Measurements from ENCODE around the gene ANKK1. TPM values are rescaled to one million over a fixed set of nuclear protein-coding genes. Genes with fewer than 3 reads are reported as not detected.

ANKK1 gene
- total RNA-seq, 1 experiment from 2014 or later, result 0.22 TPM

DNA sequence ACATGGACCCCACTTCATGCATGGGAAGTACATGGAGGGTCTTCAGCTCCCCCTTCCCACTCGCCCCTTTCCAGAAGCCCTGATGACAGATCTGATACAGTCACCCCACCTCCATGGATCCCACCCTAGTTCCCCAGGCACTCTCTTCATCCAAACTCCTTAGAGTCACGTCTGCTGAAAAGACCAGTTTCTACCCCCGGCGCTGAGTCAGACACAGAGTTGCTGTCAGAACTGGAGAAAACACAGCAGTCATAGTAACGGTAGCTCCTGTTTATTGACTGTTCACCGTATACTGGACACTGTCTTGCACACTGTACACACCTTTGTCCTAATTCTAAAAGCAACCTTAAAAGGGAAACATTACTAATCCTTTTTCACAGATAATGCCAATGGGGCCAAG lies 58.5 kb downstream of the ANKK1 start:
- Histone ChIP-seq H3K27me3 (ENCODE audit: insufficient read depth, low read length) (peaks cover 47% of the 10 kb centered on the region), H3K79me2 (ENCODE audit: insufficient read depth, low read length) (no peaks in the 10 kb centered on the region), H3K4me3 (replicated peaks in 1 of 2; ENCODE audit: low read depth in 1 of 2, low read length in 2 of 2) (no peak overlapping the region), H3K9me3 (ENCODE audit: control insufficient read depth in 1 of 2, insufficient read depth in 1 of 2, low read depth in 1 of 2, low read length in 2 of 2) (no peaks in the 10 kb centered on the region), H3K9me2 (ENCODE audit: insufficient read depth) (no peaks in the 10 kb centered on the region), H3K36me3 (ENCODE audit: control insufficient read depth in 1 of 2, insufficient read depth in 2 of 2, low read length in 2 of 2) (no peaks in the 10 kb centered on the region), H3K27ac (ENCODE audit: low read depth, low read length) (no peak overlapping the region), H2AFZ (ENCODE audit: low read depth, low read length, poor library complexity, severe bottlenecking) (no peak overlapping the region), H4K20me1 (ENCODE audit: insufficient read depth) (no peaks in the 10 kb centered on the region), H3K4me2 (ENCODE audit: low read length) (no peak overlapping the region), H3K4me1 (ENCODE audit: control insufficient read depth in 1 of 2, insufficient read depth in 2 of 2, low read length in 2 of 2) (no peaks in the 10 kb centered on the region), H3K9ac (ENCODE audit: low read length) (no peak overlapping the region)
- intact Hi-C loops (cut with micrococcal nuclease), result no loop called here
- POLR2A ChIA-PET, result no interaction called here
- no TSS peak for BruUV-seq (replicated peaks)
- TF ChIP-seq EZH2 (IDR thresholded peaks at IDR 0.05), result no peak
- TF ChIP-seq, protein P1, sequence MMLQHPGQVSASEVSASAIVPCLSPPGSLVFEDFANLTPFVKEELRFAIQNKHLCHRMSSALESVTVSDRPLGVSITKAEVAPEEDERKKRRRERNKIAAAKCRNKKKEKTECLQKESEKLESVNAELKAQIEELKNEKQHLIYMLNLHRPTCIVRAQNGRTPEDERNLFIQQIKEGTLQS (IDR thresholded peaks at IDR 0.05), result no peak
- no peak for TF ChIP-seq ELF1 (IDR thresholded peaks at IDR 0.05; ENCODE audit: borderline replicate concordance, low read depth)
- TF ChIP-seq, protein P2, sequence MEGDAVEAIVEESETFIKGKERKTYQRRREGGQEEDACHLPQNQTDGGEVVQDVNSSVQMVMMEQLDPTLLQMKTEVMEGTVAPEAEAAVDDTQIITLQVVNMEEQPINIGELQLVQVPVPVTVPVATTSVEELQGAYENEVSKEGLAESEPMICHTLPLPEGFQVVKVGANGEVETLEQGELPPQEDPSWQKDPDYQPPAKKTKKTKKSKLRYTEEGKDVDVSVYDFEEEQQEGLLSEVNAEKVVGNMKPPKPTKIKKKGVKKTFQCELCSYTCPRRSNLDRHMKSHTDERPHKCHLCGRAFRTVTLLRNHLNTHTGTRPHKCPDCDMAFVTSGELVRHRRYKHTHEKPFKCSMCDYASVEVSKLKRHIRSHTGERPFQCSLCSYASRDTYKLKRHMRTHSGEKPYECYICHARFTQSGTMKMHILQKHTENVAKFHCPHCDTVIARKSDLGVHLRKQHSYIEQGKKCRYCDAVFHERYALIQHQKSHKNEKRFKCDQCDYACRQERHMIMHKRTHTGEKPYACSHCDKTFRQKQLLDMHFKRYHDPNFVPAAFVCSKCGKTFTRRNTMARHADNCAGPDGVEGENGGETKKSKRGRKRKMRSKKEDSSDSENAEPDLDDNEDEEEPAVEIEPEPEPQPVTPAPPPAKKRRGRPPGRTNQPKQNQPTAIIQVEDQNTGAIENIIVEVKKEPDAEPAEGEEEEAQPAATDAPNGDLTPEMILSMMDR (IDR thresholded peaks at IDR 0.05 in 2 of 3, conservative IDR thresholded peaks at IDR 0.05 in 1 of 3; ENCODE audit: borderline replicate concordance in 1 of 3, insufficient read depth in 1 of 3, low read depth in 2 of 3, low read length in 2 of 3), result no peak
- TF ChIP-seq, protein P3, sequence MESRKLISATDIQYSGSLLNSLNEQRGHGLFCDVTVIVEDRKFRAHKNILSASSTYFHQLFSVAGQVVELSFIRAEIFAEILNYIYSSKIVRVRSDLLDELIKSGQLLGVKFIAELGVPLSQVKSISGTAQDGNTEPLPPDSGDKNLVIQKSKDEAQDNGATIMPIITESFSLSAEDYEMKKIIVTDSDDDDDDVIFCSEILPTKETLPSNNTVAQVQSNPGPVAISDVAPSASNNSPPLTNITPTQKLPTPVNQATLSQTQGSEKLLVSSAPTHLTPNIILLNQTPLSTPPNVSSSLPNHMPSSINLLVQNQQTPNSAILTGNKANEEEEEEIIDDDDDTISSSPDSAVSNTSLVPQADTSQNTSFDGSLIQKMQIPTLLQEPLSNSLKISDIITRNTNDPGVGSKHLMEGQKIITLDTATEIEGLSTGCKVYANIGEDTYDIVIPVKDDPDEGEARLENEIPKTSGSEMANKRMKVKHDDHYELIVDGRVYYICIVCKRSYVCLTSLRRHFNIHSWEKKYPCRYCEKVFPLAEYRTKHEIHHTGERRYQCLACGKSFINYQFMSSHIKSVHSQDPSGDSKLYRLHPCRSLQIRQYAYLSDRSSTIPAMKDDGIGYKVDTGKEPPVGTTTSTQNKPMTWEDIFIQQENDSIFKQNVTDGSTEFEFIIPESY (IDR thresholded peaks at IDR 0.05; ENCODE audit: extremely low read depth, insufficient replicate concordance, low read length), result no peak
- TF ChIP-seq, protein P4, sequence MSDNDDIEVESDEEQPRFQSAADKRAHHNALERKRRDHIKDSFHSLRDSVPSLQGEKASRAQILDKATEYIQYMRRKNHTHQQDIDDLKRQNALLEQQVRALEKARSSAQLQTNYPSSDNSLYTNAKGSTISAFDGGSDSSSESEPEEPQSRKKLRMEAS (IDR thresholded peaks at IDR 0.05), result no peak
- TF ChIP-seq EGR1 (IDR thresholded peaks at IDR 0.05; ENCODE audit: low read depth), result no peak
- no peak for TF ChIP-seq EZH2phosphoT487 (IDR thresholded peaks at IDR 0.05; ENCODE audit: borderline replicate concordance)
- TF ChIP-seq SIN3A (IDR thresholded peaks at IDR 0.05; ENCODE audit: low read depth), result no peak
- TF ChIP-seq TCF7L2 (IDR thresholded peaks at IDR 0.05; ENCODE audit: borderline replicate concordance, extremely low read depth, insufficient read depth, insufficient read length), result no peak
- no peak for TF ChIP-seq CBX3 (IDR thresholded peaks at IDR 0.05; ENCODE audit: low read depth)
- no peak for TF ChIP-seq JUND (IDR thresholded peaks at IDR 0.05)
- TF ChIP-seq ZFX (IDR thresholded peaks at IDR 0.05), result no peak
- no peak for TF ChIP-seq POLR2A (IDR thresholded peaks at IDR 0.05; ENCODE audit: borderline replicate concordance, extremely low read depth, insufficient read depth, insufficient read length)
- TF ChIP-seq RAD21 (IDR thresholded peaks at IDR 0.05; ENCODE audit: low read depth), result no peak
- TF ChIP-seq FOSL1 (IDR thresholded peaks at IDR 0.05; ENCODE audit: low read depth), result no peak
- TF ChIP-seq, protein P5, sequence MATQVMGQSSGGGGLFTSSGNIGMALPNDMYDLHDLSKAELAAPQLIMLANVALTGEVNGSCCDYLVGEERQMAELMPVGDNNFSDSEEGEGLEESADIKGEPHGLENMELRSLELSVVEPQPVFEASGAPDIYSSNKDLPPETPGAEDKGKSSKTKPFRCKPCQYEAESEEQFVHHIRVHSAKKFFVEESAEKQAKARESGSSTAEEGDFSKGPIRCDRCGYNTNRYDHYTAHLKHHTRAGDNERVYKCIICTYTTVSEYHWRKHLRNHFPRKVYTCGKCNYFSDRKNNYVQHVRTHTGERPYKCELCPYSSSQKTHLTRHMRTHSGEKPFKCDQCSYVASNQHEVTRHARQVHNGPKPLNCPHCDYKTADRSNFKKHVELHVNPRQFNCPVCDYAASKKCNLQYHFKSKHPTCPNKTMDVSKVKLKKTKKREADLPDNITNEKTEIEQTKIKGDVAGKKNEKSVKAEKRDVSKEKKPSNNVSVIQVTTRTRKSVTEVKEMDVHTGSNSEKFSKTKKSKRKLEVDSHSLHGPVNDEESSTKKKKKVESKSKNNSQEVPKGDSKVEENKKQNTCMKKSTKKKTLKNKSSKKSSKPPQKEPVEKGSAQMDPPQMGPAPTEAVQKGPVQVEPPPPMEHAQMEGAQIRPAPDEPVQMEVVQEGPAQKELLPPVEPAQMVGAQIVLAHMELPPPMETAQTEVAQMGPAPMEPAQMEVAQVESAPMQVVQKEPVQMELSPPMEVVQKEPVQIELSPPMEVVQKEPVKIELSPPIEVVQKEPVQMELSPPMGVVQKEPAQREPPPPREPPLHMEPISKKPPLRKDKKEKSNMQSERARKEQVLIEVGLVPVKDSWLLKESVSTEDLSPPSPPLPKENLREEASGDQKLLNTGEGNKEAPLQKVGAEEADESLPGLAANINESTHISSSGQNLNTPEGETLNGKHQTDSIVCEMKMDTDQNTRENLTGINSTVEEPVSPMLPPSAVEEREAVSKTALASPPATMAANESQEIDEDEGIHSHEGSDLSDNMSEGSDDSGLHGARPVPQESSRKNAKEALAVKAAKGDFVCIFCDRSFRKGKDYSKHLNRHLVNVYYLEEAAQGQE (IDR thresholded peaks at IDR 0.05; ENCODE audit: low read depth), result no peak
- TF ChIP-seq ZNF274 (IDR thresholded peaks at IDR 0.05; ENCODE audit: low read depth, low read length), result no peak
- no peak for DNase-seq (ENCODE audit: low read depth, low spot score)
- CTCF ChIA-PET, result no interaction called here
- no peak; the same call in 1 of the 2 replicates for ATAC-seq
- RAD21 ChIA-PET (ENCODE audit: low non-redundant PET in 1 of 2, low total read pairs in 2 of 2, uncharacterized antibody in 2 of 2, unreplicated experiment in 2 of 2), result no interaction called here

All from HCT116 (cell line).